NCI-H446 (cell line): ENCODE results near the gene EXOC8.
A peak's percentile ranks its signal among the peaks of the same experiment; 100 is the strongest.

Experiments used
- DNase-seq, 2 experiments: peaks; one replicate each; lab custom pipeline; 2025; lab: John Stamatoyannopoulos, UW

The EXOC8 gene

DNA sequence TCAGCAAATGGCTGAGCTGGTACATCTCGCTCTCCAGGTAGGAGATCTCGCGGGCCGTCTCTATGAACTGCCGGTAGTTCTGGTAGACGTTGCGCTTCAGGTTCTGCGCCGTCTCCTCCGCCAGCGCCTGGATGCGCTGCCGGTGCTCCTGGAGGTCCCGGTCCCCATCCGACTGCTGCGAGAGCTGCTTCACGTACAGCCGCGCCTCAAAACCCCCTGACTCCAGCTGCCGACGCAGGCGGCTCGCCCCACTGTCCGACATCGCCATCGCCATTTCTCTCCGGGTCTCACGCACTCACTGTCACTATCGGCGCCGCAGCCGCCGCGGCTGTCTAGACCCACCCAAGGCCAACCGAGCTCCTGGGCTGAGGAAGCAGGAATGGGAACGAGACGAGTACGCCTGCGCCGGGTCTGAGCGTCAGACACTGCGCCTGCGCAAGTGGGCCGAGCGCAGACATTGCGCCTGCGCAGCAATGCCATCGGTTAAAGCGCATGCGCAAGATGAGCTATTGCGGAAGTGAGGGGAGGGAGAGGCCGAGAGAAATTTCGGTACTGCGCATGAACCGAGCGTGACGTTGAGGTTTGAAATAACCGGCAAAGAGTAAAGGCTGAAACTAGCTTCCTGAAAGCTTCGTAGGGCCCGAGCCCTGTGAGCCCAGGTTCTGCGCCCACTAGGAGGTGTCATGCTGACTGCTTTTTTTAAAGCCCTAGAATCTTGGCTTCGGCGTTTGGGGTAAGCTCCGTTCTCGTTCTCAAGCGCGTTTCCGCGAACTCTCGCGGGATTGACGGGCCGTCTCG lies at the start of gene EXOC8:
Gene EXOC8 (minus strand): TSS at position 381 of the 798 bp plus-strand sequence. CDS start 107 bp downstream, at position 274.
- peak; percentile 97 to 99 for DNase-seq

DNA sequence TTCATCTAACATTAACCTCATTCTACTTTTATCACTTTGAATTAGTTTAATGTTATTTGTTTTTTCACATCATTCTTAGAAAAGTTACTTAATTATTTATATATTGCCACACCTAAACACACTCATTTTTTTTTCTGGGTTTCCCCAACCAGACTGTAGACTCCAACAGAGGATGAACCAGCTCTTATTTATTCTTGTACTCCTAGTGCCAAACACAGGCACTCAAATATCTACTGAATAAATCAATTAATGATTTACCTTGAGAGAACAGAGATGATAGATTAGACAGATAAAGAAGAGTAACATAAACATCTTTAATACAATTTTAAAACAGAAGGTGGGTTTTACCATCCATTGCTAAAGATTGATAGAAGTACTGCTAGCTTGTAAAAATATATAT lies 48.8 kb upstream of the EXOC8 start:
- DNase-seq: no peak

DNA sequence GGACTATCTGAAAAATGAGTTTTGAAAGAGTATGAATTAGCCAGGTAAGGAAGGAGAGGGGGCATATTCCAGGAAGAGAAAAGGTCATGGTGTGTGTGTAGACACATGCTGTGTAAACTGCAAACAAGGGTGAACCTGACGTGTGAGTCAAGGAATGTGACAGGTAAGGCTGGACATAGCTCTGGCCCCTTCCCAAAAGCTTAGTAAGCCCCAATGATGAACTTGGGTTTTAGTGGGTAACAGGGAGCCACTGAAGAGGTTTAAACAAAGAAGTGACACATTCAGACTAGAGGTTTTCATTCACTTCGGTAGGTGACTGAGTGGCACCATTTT lies 47.7 kb upstream of the EXOC8 start:
- DNase-seq: no peak

DNA sequence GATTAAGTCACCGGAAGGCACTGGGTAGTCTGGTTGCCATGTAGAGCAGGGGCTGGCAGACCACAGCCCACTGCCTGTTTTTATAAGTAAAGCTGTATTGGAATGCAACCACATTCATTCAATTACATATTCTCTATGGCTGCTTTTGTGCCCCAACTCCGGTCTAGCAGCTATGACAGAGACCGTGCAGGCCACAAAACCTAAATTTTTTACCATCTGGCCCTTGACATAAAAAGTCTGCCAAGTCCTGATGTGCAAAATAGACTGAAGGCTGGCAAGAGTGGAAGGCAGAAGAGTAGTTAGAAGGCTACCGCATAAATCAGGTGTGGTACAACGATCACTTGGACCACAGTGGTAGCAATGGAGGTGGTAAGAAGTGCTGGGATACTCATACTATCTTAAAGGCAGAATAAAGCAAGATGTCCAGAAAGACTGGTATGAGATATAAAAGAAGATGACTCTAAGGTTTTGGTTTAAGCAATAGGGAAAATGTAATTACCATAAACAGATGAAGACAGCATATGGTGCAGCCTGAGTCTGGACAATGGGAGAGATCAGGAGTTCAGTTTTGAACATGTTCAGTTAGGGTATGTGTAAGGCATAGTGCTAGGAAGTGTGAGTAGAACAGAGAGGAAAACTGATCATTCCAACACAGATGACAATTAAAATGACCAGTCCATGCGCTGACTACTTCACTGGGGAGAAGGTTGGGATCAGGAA lies 47.2 kb upstream of the EXOC8 start:
- DNase-seq: peak in 1 of 2 experiments; percentile 19

- DNase-seq: no peak
Observed at GRCh38 chr1:231383159-231383860, 45.7 kb upstream of the EXOC8 start.

DNA sequence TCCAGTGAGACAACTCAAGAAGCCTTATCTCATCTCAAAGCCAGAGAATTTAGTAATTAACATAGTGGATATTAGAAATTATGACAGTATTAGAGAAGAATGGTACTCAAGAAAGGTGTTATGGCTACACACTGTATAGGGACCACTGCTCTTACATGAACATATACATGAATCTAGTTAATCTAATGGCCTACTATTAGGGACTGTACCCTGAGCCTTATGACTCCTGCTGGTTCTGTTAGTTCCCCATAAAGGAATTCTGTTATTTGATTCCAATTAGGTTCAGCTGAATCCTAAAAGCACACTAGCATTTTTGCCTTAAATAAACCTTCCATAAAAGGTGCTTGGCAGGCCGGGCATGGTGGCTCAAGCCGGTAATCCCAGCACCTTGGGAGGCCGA lies 44.8 kb upstream of the EXOC8 start:
- no peak for DNase-seq

- no peak for DNase-seq
Observed at GRCh38 chr1:231381729-231382128, 44.1 kb upstream of the EXOC8 start.

DNA sequence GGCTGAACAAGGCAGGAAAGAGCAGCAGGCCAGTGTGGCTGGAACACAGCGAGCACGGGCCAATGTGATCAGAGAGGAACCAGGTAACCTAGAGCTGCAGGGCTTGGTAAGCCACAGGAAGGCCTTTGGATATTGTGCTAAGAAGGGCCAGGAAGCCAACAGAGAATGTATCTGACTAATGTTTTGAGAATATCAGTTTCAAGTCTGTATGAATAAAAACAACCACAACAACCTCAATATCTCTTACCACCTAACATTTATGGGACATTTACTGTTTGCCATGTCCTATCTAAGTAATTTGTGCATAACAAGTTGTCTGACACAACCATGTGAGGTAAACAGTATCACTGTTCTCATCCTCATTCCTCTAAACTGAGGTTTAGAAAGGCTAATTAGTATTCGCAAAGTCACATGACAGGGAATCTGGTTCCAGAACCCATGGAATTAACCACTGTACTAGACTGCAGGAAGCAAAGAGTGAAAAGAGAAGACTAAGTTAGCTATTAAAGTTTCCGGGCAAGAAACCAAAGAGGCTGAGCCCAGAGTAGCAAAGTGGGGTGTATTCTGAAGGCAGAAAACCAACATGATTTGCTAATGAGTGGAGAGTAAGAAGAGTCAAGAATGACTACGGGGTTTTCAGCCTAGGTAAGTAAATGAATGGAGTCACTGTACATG lies 39.4 kb upstream of the EXOC8 start:
- no peak for DNase-seq

GRCh38 chr1:231376101-231376500 lies 38.4 kb upstream of the EXOC8 start:
- no peak for DNase-seq

DNA sequence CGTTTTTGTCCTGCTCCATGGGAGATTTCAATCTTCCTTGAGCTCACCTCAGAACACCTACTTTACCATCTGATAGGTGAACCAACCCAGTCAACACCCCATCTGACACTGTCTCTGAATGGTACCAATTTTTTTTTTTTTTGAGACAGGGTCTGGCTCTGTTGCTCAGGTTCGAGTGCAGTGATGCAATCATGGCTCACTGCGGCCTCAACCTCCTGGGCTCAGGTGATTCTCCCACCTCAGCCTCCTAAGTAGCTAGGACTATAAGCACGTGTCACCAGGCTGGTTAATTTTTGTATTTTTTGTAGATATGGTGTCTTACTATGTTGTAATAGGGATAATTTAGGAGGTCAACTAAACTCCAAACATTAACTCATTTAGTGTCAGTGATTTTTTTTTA lies 36.7 kb upstream of the EXOC8 start:
- no peak for DNase-seq

- DNase-seq: no peak
Observed at GRCh38 chr1:231372501-231372900, 34.8 kb upstream of the EXOC8 start.

GRCh38 chr1:231369282-231369681 lies 31.6 kb upstream of the EXOC8 start:
- DNase-seq: no peak

GRCh38 chr1:231364192-231364591 lies 26.5 kb upstream of the EXOC8 start:
- no peak for DNase-seq

GRCh38 chr1:231363624-231364023 lies 26.0 kb upstream of the EXOC8 start:
- DNase-seq: no peak

DNA sequence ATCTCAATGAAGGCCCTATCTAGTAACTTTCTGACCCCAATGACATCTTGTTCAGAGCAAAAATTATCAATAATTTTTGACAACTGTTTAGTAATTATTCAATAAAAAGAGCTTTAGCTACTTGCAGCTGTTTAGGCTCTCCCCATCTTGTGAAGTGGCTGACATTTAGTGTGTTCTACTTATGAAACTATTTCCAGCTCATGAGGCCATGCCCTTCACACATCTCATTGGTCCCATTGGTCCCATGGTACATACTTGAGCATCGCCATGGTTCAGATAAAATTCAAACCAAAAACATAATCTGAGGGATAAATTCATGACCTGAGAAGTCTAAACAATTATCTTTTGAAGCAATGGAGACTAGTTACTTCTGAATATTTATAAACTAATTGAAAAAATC lies 24.7 kb upstream of the EXOC8 start:
- no peak for DNase-seq

DNA sequence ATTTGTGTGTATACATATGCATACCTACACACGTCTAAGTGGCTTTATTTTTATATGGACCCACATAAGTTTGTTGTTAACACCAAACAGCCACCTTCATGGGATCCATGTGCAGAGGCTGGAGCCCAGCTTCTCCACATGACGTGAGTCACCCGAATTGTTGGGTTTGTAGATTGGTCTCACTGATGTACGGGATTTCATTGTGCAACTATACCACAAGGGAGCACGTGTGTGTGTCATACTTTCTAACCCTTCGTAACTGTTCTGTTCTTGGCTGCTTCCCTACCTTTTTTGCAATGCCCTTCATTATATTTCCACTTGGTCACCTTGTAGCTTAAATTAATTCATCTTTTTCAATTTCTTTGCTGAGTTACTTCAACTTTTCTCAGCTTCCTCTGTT lies 21.5 kb upstream of the EXOC8 start:
- no peak for DNase-seq

GRCh38 chr1:231357831-231358354 lies 20.2 kb upstream of the EXOC8 start:
- peak; percentile 22 to 72 for DNase-seq

GRCh38 chr1:231357187-231357772 lies 19.6 kb upstream of the EXOC8 start:
- DNase-seq: no peak

GRCh38 chr1:231355171-231355570 lies 17.5 kb upstream of the EXOC8 start:
- DNase-seq: no peak

- DNase-seq: no peak
Observed at GRCh38 chr1:231354330-231355020, 16.8 kb upstream of the EXOC8 start.

DNA sequence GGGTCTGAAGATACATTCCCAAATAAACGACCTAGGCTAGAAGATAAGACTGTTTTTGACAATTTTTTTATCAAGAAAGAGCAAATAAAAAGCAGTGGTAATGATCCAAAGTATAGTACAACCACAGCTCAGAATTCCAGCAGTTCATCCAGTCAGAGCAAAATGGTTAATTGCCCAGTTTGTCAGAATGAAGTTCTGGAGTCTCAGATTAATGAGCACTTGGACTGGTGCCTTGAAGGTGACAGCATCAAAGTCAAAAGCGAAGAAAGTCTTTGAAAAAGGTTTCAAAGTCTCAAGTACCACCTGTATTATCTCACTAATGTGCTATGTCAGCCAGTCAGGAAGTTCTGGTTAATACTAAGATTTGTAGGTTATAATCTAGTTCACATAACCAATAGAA lies 15.4 kb upstream of the EXOC8 start:
- no peak for DNase-seq
